Activated naive CD4-positive, alpha-beta T cell treated with anti-CD3 and anti-CD28 coated beads, Interleukin-2, amount 50 U/mL, for 24 hours (primary cell): ENCODE measurements around the gene FURIN.

Experiments
- H3K27ac Mint-ChIP-seq: one replicate; pipeline ENCODE4 v1.8.0; 2021; ENCODE audit warnings: mild to moderate bottlenecking, mixed read lengths
- H3K27me3 Mint-ChIP-seq: one replicate; pipeline ENCODE4 v1.8.0; 2021; ENCODE audit warnings: mixed read lengths
- H3K36me3 Mint-ChIP-seq: one replicate; pipeline ENCODE4 v1.8.0; 2021; ENCODE audit warnings: mixed read lengths
- H3K4me1 Mint-ChIP-seq: one replicate; pipeline ENCODE4 v1.8.0; 2021; ENCODE audit warnings: mixed read lengths
- H3K4me3 Mint-ChIP-seq: one replicate; pipeline ENCODE4 v1.8.0; 2021; ENCODE audit warnings: mild to moderate bottlenecking, mixed read lengths
- H3K9me3 Mint-ChIP-seq: one replicate; pipeline ENCODE4 v1.8.0; 2021; ENCODE audit warnings: mixed read lengths

The FURIN gene

DNA sequence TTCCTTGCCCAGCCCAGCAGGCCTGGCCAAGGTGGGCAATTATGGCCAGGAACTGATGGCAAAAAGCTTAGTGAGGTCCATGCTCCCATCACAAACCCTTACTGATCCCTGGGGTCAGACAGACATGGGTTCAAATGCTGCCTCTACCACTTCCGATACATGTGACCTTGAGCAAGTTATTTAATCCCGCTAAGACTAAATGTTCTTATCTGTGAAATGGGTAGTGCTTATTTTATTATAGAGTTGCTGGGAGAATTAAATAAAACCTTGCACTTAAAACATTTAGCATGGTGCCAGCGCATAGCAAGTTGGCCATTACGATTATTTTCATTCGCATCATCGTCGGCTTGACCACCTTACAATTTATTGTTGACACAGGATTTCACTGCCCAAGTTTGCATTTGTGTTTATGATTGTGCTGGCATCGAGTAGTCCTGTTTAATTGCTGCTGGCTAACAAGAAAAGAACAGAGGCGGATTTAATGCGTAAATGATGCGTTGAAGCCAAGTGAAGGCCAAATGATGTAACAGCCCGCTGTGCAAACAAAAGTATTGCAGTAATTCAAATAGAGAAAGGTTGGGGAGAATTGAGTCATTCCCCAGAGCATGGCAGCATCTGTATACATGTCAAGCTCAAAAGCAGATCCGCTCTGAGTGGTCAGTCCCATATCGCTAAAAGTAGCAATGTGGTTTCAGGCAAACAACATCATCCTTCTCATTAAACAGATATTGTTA, 7.3 kb upstream of the FURIN start:
- Mint-ChIP-seq H3K4me3 (no peak overlapping the region), H3K36me3 (no peaks in the 10 kb centered on the region), H3K27ac (no peak overlapping the region), H3K9me3 (no peaks in the 10 kb centered on the region), H3K4me1 (peaks cover 21% of the 10 kb centered on the region), H3K27me3 (no peaks in the 10 kb centered on the region)

DNA sequence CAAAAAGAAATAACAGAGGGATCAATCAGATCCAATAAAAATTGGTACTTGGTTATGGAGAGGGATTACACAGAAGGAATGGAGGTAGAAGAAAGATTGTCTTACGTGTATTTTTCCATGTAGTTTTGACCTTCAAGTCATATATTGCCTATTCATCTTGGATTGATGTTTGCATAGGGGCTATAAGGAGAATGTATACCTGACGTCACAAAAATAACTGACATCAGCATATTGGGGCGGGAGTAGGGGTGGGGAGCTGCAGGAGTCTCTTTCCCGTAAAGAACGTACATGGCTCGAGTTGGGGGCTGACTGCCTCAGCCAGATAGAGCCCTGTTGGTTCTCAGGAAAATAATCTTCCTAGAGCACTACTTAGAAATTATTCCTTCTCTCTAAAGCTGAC, 5.9 kb upstream of the FURIN start:
- Mint-ChIP-seq H3K27me3 (no peaks in the 10 kb centered on the region), H3K27ac (peak overlapping the region; percentile 10), H3K4me1 (peaks cover 11% of the 10 kb centered on the region), H3K36me3 (no peaks in the 10 kb centered on the region), H3K9me3 (no peaks in the 10 kb centered on the region), H3K4me3 (no peak overlapping the region)

DNA sequence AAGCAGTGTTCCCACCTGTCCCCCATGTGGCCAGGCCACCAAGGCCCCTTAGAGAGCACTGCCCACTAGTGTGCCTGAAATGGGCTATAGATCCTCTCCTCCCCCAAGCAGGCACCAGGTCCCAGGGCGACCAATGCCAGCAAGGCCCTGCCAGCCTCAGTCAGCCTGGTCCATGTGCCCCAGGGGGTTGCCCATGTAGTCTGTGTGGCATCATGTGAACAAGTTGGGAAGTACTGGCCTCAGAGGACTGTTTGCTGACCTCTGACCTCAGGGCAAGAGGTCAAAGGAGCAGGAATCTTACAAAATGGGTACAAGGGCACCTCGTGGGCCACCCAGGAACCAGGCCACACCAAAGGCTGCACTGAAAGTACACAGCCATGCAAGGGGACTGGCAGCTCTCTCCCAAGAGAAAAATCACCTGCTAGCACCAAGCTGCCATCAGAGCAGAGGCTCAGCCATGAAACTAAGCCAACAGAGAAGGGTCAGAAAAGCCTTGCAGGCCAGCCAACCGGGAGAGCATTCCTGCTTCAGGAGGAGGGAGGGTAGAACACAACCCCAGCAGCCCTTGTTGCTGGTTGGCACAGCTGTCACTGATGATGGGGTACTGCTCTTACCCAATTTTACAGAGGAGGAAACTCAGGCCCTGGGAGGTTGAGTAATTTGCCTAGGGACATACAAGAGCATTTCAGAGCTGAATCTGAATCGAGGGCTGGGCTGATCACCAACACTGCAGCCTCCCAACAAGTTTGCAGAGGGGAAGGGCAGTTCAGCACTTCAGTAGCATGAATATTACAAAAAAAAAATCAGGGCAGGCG, 5.2 kb upstream of the FURIN start:
- Mint-ChIP-seq H3K4me1 (peaks cover 7% of the 10 kb centered on the region), H3K9me3 (no peaks in the 10 kb centered on the region), H3K27ac (no peak overlapping the region), H3K27me3 (no peaks in the 10 kb centered on the region), H3K4me3 (no peak overlapping the region), H3K36me3 (no peaks in the 10 kb centered on the region)

DNA sequence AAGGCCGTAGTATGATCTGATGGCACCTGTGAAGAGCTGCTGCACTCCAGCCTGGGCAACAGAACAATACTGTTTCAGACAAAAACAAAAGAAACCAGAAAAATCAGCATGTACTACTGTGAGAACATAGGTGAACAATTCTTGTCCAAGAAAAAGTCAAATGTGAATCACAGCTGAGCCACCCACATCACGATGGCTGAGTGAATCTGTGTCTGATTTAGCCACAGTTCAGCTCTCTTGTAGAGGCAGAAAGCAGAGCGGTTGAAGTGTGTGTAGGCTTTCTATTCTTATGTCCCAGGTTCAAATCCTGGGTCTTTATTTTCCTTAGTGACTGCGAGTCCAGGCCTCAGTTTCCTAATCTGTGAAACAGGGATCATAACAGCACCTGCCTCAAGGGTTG, 4.4 kb upstream of the FURIN start:
- no peaks in the 10 kb centered on the region for H3K36me3 Mint-ChIP-seq
- no peaks in the 10 kb centered on the region for H3K27me3 Mint-ChIP-seq
- H3K4me3 Mint-ChIP-seq, result no peak overlapping the region
- no peaks in the 10 kb centered on the region for H3K9me3 Mint-ChIP-seq
- peaks cover 15% of the 10 kb centered on the region for H3K4me1 Mint-ChIP-seq
- no peak overlapping the region for H3K27ac Mint-ChIP-seq

DNA sequence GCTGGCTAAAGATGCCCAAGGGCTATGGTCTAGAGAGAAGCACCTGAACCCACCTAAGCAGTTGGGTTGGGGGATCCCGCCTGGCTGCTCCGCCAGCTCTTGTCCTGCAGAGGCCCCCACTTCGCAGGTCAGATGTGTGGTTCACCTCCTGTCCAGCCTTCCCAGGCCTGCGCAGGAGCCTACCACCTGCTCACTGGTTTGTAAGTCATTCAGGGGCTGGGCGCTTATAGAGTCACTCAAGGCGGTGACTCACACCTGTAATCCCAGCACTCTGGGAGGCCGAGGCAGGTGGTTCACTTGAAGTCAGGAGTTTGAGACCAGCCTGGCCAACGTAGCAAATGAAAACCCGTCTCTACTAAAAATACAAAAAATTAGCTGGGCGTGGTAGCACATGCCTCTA, 3.9 kb upstream of the FURIN start:
- Mint-ChIP-seq H3K9me3 (no peaks in the 10 kb centered on the region), H3K4me1 (peaks cover 17% of the 10 kb centered on the region), H3K27me3 (no peaks in the 10 kb centered on the region), H3K4me3 (no peak overlapping the region), H3K27ac (no peak overlapping the region), H3K36me3 (no peaks in the 10 kb centered on the region)

DNA sequence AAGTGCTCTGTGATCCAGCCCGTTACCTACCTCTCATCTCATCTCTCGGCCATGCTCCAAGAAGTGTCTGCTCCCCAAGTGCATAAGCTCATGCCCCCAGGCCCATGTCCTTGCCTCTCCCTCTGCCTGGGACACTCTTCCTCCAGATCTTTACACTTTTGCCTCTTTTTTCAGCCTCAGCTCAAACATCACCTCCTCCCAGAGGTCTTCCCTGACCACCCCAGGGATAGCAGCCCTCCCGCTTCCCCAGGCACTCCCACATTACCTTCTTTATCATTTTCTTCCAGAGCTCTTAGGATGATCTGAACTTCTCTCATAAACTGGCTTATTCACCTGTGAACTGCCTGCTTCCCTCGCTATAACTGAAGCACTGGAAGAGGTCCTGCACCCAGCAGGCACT, 2.7 kb upstream of the FURIN start:
- peaks cover 29% of the 10 kb centered on the region for H3K4me1 Mint-ChIP-seq
- no peak overlapping the region for H3K27ac Mint-ChIP-seq

DNA sequence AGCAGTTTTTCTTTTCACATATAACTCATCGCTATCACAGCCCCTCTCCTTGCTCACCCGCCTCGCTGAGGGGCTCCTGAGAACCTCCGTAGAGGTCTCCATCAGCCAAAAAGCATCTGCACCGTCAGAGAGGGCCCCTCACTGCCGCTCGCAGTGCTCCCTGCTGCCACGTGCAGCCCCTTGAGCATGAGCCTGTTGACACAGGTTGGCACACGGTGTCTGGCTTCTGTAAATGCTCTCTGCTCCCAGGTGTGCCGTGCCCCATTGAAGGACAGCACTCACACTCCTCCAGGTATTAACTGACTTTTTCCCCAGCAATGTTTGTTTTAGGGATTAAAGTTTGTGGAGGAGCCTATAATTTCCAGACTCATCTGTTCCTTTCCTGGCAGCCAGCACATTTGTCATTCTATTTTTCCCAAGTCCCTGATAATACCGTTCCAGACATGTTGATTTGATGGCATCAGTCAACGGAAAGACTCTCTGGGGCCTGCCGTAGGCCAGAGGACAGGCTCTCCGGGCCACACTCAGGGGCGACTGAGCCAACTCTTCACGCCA, 2.1 kb upstream of the FURIN start:
- H3K4me1 Mint-ChIP-seq, result peaks cover 31% of the 10 kb centered on the region
- no peak overlapping the region for H3K4me3 Mint-ChIP-seq
- no peaks in the 10 kb centered on the region for H3K27me3 Mint-ChIP-seq
- H3K27ac Mint-ChIP-seq, result no peak overlapping the region
- no peaks in the 10 kb centered on the region for H3K36me3 Mint-ChIP-seq
- no peaks in the 10 kb centered on the region for H3K9me3 Mint-ChIP-seq

More for the DNA sequence above, 2.7 kb upstream of the FURIN start:
- H3K36me3 Mint-ChIP-seq, result no peaks in the 10 kb centered on the region
- no peaks in the 10 kb centered on the region for H3K9me3 Mint-ChIP-seq
- H3K27me3 Mint-ChIP-seq, result no peaks in the 10 kb centered on the region
- H3K4me3 Mint-ChIP-seq, result no peak overlapping the region

DNA sequence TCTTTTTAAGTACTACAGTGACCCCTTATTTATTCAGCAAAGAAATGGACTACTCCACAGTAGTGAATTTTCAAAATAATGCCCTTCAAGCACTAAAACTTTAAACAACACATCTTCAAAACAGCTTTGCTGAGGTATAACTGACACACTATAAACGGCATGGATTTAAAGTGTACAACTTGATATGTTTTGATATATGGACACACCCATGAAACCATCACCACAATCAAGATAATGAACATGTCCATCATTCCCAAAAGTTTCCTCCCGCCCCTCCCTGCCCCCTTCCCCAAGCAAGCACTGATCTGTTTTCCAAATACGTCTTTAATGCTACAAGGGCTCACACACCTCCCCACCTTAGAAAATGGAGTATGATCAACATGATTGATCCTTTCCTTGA, 1.6 kb upstream of the FURIN start:
- Mint-ChIP-seq H3K4me3 (no peak overlapping the region), H3K4me1 (peaks cover 31% of the 10 kb centered on the region), H3K27me3 (no peaks in the 10 kb centered on the region), H3K36me3 (no peaks in the 10 kb centered on the region), H3K9me3 (no peaks in the 10 kb centered on the region), H3K27ac (peak overlapping the region; percentile 24)

DNA sequence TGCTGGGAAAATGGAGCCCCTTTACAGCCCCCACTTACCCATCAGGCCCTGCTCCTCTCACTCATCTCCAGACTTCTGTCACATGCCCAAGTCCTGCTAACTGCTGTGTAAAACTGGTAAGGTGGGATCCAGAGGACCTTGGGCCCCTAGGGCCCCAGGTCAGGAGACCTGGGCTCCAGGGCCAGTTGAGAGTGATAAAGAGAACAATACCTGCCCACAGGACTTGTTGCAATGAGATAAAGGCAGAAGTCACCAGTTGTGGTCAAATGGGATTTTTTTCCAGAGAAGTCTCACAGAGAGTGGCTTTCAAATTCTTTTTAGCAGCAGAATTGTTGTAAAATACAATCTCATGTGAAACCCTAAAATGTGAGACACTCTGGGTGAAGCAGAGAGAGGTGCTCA, 753 bp downstream of the FURIN start:
- no peaks in the 10 kb centered on the region for H3K36me3 Mint-ChIP-seq
- H3K4me3 Mint-ChIP-seq, result peak overlapping the region; percentile 86
- no peaks in the 10 kb centered on the region for H3K27me3 Mint-ChIP-seq
- H3K27ac Mint-ChIP-seq, result peak overlapping the region; percentile 77
- H3K9me3 Mint-ChIP-seq, result no peaks in the 10 kb centered on the region
- H3K4me1 Mint-ChIP-seq, result peaks cover 42% of the 10 kb centered on the region

DNA sequence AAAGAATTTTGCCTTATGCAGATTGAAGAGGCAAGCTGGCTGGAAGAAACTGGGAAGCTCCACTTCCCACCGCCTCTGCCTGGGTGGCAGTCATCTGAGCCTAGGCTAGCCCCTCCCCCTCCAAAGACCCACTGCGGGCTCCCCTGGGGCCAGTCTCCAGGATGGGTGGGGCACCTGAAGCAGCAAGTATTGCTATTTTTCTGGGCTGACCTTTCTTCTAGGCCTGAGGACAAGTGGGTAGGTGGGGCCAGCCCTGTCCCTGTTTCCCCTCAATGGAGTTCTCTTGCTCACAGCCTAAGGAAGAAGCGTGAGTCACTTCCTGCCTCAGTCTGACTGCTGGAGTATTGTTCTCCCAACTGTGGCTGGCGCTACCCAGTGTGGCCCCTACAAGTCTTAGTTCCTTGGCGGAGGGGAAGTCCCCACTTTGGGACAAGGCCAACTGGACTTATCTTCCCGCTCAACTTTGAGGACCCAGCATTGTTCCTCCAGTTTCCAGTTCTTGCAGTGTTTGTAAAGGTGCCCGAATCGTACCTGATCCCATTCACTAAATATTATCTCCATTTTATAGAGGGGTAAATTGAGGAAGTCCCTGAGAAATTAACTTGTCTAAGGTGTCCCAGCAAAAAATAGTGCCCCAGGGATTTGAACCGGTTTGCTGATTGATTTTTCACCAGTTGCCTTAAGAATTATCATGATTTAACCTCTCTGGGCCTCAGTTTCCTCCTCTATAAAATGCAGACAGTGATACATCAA, 1.4 kb downstream of the FURIN start:
- Mint-ChIP-seq H3K4me1 (peaks cover 47% of the 10 kb centered on the region), H3K27ac (peak overlapping the region; percentile 95), H3K36me3 (no peaks in the 10 kb centered on the region), H3K27me3 (no peaks in the 10 kb centered on the region), H3K9me3 (no peaks in the 10 kb centered on the region), H3K4me3 (peak overlapping the region; percentile 86)

DNA sequence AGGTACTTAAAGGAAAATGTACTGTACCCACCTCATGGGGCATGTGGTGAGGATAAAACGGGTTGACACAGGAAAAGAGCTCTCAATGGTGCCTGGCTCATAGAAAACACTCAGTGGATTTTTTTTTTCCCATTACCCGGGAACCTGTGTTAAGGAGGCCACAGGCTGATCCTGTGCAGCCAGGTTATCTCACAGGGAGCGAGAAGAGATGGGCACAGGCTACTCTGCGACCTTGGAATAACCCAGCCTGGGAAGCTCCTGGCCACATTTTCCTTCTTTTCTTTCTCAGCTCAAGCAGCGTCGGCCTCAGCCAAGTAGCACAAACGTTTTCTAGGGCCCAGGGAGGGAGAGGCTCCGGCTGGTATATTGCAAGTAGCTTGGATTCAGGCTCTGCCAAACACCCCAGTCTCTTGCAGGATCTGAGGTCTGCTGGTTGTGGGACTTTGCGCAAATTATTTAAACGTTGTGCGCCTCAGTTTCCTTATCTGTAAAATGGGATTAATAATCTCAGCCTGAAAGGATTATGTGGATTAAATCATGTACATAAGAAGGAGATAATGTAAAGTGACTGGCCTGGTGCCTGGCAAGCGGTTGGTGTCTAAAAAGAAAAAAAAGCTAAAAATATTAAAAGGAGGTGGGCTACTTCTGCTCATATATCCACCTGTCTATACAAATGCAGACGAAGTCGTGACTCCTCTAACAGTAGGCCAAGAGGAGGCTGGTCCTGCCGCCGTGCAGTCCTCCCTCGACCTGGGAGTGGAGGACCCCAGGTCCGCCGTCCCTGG, 2.2 kb downstream of the FURIN start:
- no peaks in the 10 kb centered on the region for H3K9me3 Mint-ChIP-seq
- no peaks in the 10 kb centered on the region for H3K27me3 Mint-ChIP-seq
- no peaks in the 10 kb centered on the region for H3K36me3 Mint-ChIP-seq
- peak overlapping the region; percentile 95 for H3K27ac Mint-ChIP-seq
- peaks cover 47% of the 10 kb centered on the region for H3K4me1 Mint-ChIP-seq
- peak overlapping the region; percentile 86 for H3K4me3 Mint-ChIP-seq

DNA sequence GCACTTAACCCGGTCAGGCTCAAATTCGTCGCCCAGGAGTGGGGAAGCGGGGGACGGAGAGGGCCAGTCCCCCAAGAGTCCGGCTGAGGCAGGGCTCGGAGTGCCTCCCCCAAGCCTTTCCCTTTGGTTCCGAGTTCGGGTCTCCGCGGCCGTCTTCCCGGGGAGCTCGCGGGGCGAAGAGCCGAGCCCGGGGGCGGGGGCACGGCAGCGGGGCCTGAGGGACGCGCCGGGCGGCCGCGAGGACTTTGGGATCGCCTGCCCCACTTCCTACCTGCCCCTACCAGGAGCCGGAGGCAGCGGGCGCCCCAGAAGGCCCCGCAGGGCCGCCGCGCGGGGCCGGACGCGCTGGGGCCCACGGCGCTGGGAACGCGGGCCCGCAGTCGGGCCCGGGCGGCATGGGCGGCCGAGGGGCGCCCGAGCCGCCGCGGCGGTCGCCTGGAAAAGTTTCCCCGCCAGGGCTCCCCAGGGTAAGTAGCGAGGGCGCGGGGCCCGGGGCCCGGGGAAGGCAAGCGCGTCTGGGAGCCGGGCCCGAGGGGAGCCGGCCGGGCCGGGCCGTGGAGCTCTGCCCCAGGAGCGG, 2.8 kb downstream of the FURIN start:
- no peaks in the 10 kb centered on the region for H3K36me3 Mint-ChIP-seq
- no peaks in the 10 kb centered on the region for H3K27me3 Mint-ChIP-seq
- peaks cover 47% of the 10 kb centered on the region for H3K4me1 Mint-ChIP-seq
- H3K4me3 Mint-ChIP-seq, result peak overlapping the region; percentile 86
- H3K27ac Mint-ChIP-seq, result peak overlapping the region; percentile 95
- H3K9me3 Mint-ChIP-seq, result no peaks in the 10 kb centered on the region

DNA sequence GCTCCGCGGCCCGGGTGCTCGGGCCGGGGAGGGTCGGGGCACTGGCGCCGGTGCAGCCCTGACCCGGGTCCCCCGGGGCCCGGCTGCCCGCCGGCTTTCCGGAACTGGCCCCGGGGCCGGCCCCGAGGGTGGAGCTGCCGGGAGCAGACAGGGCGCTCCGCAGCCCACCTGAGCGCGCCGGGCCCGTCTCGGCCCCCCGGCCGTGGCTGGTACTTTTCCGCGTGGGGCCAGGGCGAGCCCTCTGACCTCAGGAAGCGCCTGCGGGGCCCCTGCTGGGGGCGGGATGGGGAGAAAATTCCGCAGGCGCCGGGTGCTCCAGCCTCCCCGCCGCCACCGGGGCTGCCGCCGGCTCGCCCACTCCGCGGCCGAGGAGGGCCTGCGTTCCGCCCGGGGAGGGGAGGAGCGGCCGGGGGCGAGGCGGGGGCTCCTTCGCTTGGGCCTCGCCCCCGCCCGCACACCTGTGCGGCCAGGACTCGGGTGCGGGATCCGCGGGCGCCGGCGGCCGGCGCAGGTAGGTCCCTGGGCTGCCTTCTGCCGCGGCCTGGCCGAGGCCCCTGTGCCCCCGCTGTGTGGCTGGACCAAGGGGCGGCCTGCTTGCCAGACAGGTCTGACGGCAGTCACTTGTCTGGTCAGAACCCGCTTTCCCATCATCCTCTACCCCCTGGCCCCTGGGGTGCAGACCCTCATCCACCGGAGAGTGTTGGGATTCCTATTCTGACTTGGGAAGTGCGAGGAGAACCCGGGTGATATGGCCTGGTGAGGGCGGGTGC, 3.5 kb downstream of the FURIN start:
- Mint-ChIP-seq H3K4me1 (peaks cover 47% of the 10 kb centered on the region), H3K27ac (peak overlapping the region; percentile 94), H3K27me3 (no peaks in the 10 kb centered on the region), H3K36me3 (no peaks in the 10 kb centered on the region), H3K4me3 (peak overlapping the region; percentile 88), H3K9me3 (no peaks in the 10 kb centered on the region)

DNA sequence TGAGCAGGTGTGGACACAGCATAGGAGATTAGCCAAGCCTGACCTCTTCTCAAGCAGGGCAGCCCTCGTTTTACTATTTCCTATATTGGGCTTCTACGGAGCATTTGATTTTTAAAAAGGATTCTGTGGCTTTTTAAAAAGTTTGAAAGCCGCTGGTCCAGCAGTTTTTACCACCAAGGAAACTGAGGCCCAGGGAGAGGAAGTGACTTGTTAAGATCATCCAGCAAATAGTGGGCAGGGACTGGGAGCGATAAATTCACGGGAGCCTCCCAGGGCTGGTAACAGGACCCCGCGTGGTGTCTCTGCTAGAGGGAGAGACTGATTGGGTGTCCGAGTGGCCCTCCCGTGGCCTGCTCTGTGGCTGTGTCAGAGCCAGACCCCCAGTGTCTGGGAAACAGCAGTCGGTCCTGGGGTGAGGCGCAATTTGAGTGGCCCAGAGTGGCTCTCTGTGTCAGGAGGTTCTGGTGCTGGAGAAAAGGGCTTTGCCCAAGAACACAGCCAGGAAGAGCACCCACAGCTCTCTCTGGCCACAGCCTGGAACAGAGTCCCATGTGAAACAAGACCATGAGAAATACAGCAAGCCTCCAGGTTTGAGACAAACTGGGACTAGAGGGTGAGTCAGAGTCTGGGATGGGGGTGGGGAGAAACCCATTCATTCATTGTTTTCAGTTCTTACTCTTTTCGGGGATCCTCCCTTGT, 4.2 kb downstream of the FURIN start:
- H3K9me3 Mint-ChIP-seq, result no peaks in the 10 kb centered on the region
- H3K4me1 Mint-ChIP-seq, result peaks cover 47% of the 10 kb centered on the region
- no peaks in the 10 kb centered on the region for H3K27me3 Mint-ChIP-seq
- H3K36me3 Mint-ChIP-seq, result no peaks in the 10 kb centered on the region
- peak overlapping the region; percentile 94 for H3K27ac Mint-ChIP-seq
- H3K4me3 Mint-ChIP-seq, result peak overlapping the region; percentile 88
